Neural progenitor cell (in vitro differentiated cells): ENCODE measurements around the gene BAG5. TPM values are rescaled to one million over a fixed set of nuclear protein-coding genes. Genes with fewer than 3 reads are reported as not detected.

Experiments used
- DNase-seq: peaks from one replicate; pipeline ENCODE4 v3.0.0-alpha.2; 2016; ENCODE audit warnings: low spot score
- H2AFZ ChIP-seq: fragments of 200-600 bp; sonication (generic); replicated peaks from 2 replicates; pipeline ENCODE4 v1.6.1; 2016; ENCODE audit warnings: antibody characterized with exemption
- H3F3A ChIP-seq: fragments of 200-600 bp; sonication (generic); 2 replicates; pipeline ENCODE4 v1.6.1; 2016; ENCODE audit warnings: antibody characterized with exemption, low read depth
- H3K27ac ChIP-seq: fragments of 200-600 bp; sonication (generic); 2 replicates; pipeline ENCODE4 v1.5.1; 2016; ENCODE audit warnings: mild to moderate bottlenecking
- H3K27me3 ChIP-seq: fragments of 200-600 bp; sonication (generic); 2 replicates; pipeline ENCODE4 v1.6.1; 2016; ENCODE audit warnings: mild to moderate bottlenecking, moderate library complexity
- H3K36me3 ChIP-seq: fragments of 200-600 bp; sonication (generic); 2 replicates; pipeline ENCODE4 v1.5.1; 2016
- H3K4me1 ChIP-seq: fragments of 200-600 bp; sonication (generic); 2 replicates; pipeline ENCODE4 v1.6.1; 2016; ENCODE audit warnings: mixed run types
- H3K4me2 ChIP-seq: fragments of 200-600 bp; sonication (generic); 2 replicates; pipeline ENCODE4 v1.6.1; 2016
- H3K4me3 ChIP-seq: fragments of 200-600 bp; sonication (generic); 2 replicates; pipeline ENCODE4 v1.5.1; 2016
- H3K79me2 ChIP-seq: fragments of 200-600 bp; sonication (generic); 2 replicates; pipeline ENCODE4 v1.6.1; 2016; ENCODE audit warnings: low read depth
- H3K9ac ChIP-seq: fragments of 200-600 bp; sonication (generic); 2 replicates; pipeline ENCODE4 v1.6.1; 2016
- H3K9me3 ChIP-seq: fragments of 200-600 bp; sonication (generic); 2 replicates; pipeline ENCODE4 v1.5.1; 2016; ENCODE audit warnings: low read depth
- H4K20me1 ChIP-seq: fragments of 200-600 bp; sonication (generic); 2 replicates; pipeline ENCODE4 v1.6.1; 2016; ENCODE audit warnings: low read depth
- H3K27ac Mint-ChIP-seq: 3 replicates; pipeline ENCODE4 v1.8.0; 2021; ENCODE audit warnings: mixed read lengths
- H3K27me3 Mint-ChIP-seq: 2 replicates; pipeline ENCODE4 v1.8.0; 2022; ENCODE audit warnings: low read depth, mild to moderate bottlenecking, inconsistent platforms, moderate library complexity, mixed read lengths; ENCODE audit not compliant: insufficient read depth
- H3K36me3 Mint-ChIP-seq: 3 replicates; pipeline ENCODE4 v1.8.0; 2021; ENCODE audit warnings: mixed read lengths
- H3K4me1 Mint-ChIP-seq: 3 replicates; pipeline ENCODE4 v1.8.0; 2021; ENCODE audit warnings: mixed read lengths
- H3K4me3 Mint-ChIP-seq: 3 replicates; pipeline ENCODE4 v1.8.0; 2021; ENCODE audit warnings: mild to moderate bottlenecking, moderate library complexity, mixed read lengths
- H3K9me3 Mint-ChIP-seq: 3 replicates; pipeline ENCODE4 v1.8.0; 2020; ENCODE audit warnings: mixed read lengths
- CTCF ChIP-seq: fragments of 200-600 bp; sonication (generic); IDR thresholded peaks from 2 replicates; pipeline ENCODE4 v1.5.1; 2017; ENCODE audit warnings: antibody characterized with exemption, mild to moderate bottlenecking
- EZH2 ChIP-seq: fragments of 200-600 bp; sonication (generic); IDR thresholded peaks from 2 replicates; pipeline ENCODE4 v1.6.1; 2017; ENCODE audit warnings: antibody characterized with exemption, mild to moderate bottlenecking, moderate library complexity
- EZH2phosphoT487 ChIP-seq: fragments of 200-600 bp; sonication (generic); IDR thresholded peaks from 2 replicates; pipeline ENCODE4 v1.6.1; 2017; ENCODE audit warnings: antibody characterized with exemption
- total RNA-seq: library from RNA; depleted of rRNA; stranded (reverse); fragments of >200 nt; gene quantifications from 2 replicates; pipeline ENCODE4 v1.2.3, GENCODE V29; 2015; ENCODE audit warnings: low replicate concordance

Gene BAG5
- total RNA-seq, 1 donor from 2014 or later = 59.9 TPM

- no peak overlapping the region for H2AFZ ChIP-seq
- Mint-ChIP-seq H3K36me3 (peaks cover 2% of the 10 kb centered on the region), H3K4me3 (no peak overlapping the region), H3K4me1 (peaks cover 11% of the 10 kb centered on the region), H3K27me3 (peaks cover 2% of the 10 kb centered on the region), H3K9me3 (no peaks in the 10 kb centered on the region), H3K27ac (no peak overlapping the region)
- peaks cover 3% of the 10 kb centered on the region for H3F3A ChIP-seq
- H3K4me1 ChIP-seq = peaks cover 3% of the 10 kb centered on the region
- H3K36me3 ChIP-seq = no peaks in the 10 kb centered on the region
- no peaks in the 10 kb centered on the region for H3K9me3 ChIP-seq
- no peak overlapping the region for H3K4me3 ChIP-seq
- no peak for TF ChIP-seq EZH2phosphoT487
- TF ChIP-seq CTCF = no peak
- no peak for TF ChIP-seq EZH2
- DNase-seq = no peak
- no peaks in the 10 kb centered on the region for H3K27me3 ChIP-seq
- H4K20me1 ChIP-seq = peaks cover 17% of the 10 kb centered on the region
- H3K79me2 ChIP-seq = peaks cover 5% of the 10 kb centered on the region
- H3K4me2 ChIP-seq = no peak overlapping the region
- H3K27ac ChIP-seq = no peak overlapping the region
- no peak overlapping the region for H3K9ac ChIP-seq
Observed at GRCh38 chr14:103535081-103535890, 27.2 kb downstream of the BAG5 start.

- Mint-ChIP-seq H3K9me3 (no peaks in the 10 kb centered on the region), H3K4me1 (peaks cover 10% of the 10 kb centered on the region), H3K36me3 (peaks cover 2% of the 10 kb centered on the region), H3K27me3 (peaks cover 4% of the 10 kb centered on the region), H3K27ac (no peak overlapping the region), H3K4me3 (no peak overlapping the region)
- TF ChIP-seq EZH2phosphoT487 = no peak
- no peak for TF ChIP-seq EZH2
- no peak for TF ChIP-seq CTCF
- H3K9me3 ChIP-seq = no peaks in the 10 kb centered on the region
- no peaks in the 10 kb centered on the region for H3K36me3 ChIP-seq
- DNase-seq = no peak
- H3K79me2 ChIP-seq = peaks cover 12% of the 10 kb centered on the region
- no peak overlapping the region for H3K4me2 ChIP-seq
- no peak overlapping the region for H3K9ac ChIP-seq
- no peaks in the 10 kb centered on the region for H3F3A ChIP-seq
- no peaks in the 10 kb centered on the region for H3K27me3 ChIP-seq
- no peak overlapping the region for H2AFZ ChIP-seq
- peaks cover 3% of the 10 kb centered on the region for H3K4me1 ChIP-seq
- peaks cover 24% of the 10 kb centered on the region for H4K20me1 ChIP-seq
- H3K27ac ChIP-seq = no peak overlapping the region
- no peak overlapping the region for H3K4me3 ChIP-seq
Observed at GRCh38 chr14:103534576-103535061, 27.8 kb downstream of the BAG5 start.

GRCh38 chr14:103533999-103534575 lies 28.4 kb downstream of the BAG5 start:
- H3K79me2 ChIP-seq = peaks cover 17% of the 10 kb centered on the region
- Mint-ChIP-seq H3K27ac (no peak overlapping the region), H3K36me3 (peaks cover 2% of the 10 kb centered on the region), H3K27me3 (peaks cover 4% of the 10 kb centered on the region), H3K4me3 (no peak overlapping the region), H3K4me1 (peaks cover 8% of the 10 kb centered on the region), H3K9me3 (no peaks in the 10 kb centered on the region)
- no peak overlapping the region for H3K4me2 ChIP-seq
- no peak overlapping the region for H3K9ac ChIP-seq
- H3K4me3 ChIP-seq = no peak overlapping the region
- H3K27ac ChIP-seq = no peak overlapping the region
- no peak for TF ChIP-seq EZH2
- no peak for TF ChIP-seq EZH2phosphoT487
- no peak for TF ChIP-seq CTCF
- H3K4me1 ChIP-seq = peaks cover 4% of the 10 kb centered on the region
- no peaks in the 10 kb centered on the region for H3K27me3 ChIP-seq
- no peaks in the 10 kb centered on the region for H3F3A ChIP-seq
- no peak overlapping the region for H2AFZ ChIP-seq
- H3K9me3 ChIP-seq = no peaks in the 10 kb centered on the region
- DNase-seq = no peak
- H4K20me1 ChIP-seq = peaks cover 28% of the 10 kb centered on the region
- no peaks in the 10 kb centered on the region for H3K36me3 ChIP-seq
